HepG2 (cell line): ENCODE results near the gene TRAK1.

Experiments used
- ETV6 ChIP-seq: sonication (generic); formaldehyde crosslinking; conservative IDR thresholded peaks from 2 replicates; pipeline ENCODE4 v1.4.0; 2020; ENCODE audit warnings: missing genetic modification reagents
- EZH2 ChIP-seq: conservative IDR thresholded peaks from 2 replicates; pipeline ENCODE4 v1.6.1; 2012; ENCODE audit warnings: mild to moderate bottlenecking, low read depth, low read length, moderate library complexity
- HNRNPL ChIP-seq: fragments of 200-400 bp; formaldehyde crosslinking; IDR thresholded peaks from 2 replicates; pipeline ENCODE4 v1.6.1; 2017; ENCODE audit warnings: mild to moderate bottlenecking, low read depth, low read length
- MAFK ChIP-seq, 2 experiments: IDR thresholded peaks in 1 of 2; conservative IDR thresholded peaks in 1 of 2; 2 replicates each; pipeline ENCODE4 v1.6.1; 2011; ENCODE audit warnings: improper control_type of control experiment in 2 of 2, low read length in 2 of 2
- NR2C2 ChIP-seq: sonication (generic); formaldehyde crosslinking; IDR thresholded peaks from 2 replicates; pipeline ENCODE4 v1.4.0; 2020; ENCODE audit warnings: missing genetic modification reagents, mild to moderate bottlenecking, moderate library complexity, borderline replicate concordance
- TAF1 ChIP-seq: sonication (generic); formaldehyde crosslinking; IDR thresholded peaks from 2 replicates; pipeline ENCODE4 v1.4.0; 2020; ENCODE audit warnings: missing genetic modification reagents
- ZBTB8A ChIP-seq: sonication (generic); formaldehyde crosslinking; IDR thresholded peaks from 2 replicates; pipeline ENCODE4 v1.4.0; 2020; ENCODE audit warnings: mild to moderate bottlenecking, low read depth, missing genetic modification reagents, borderline replicate concordance
- ZNF749 ChIP-seq: sonication (generic); formaldehyde crosslinking; IDR thresholded peaks from 2 replicates; pipeline ENCODE4 v1.8.0; 2022; ENCODE audit warnings: mild to moderate bottlenecking, missing genetic modification reagents, moderate library complexity, borderline replicate concordance
- TF ChIP-seq, protein P1 (sequence below): sonication (generic); formaldehyde crosslinking; IDR thresholded peaks from 2 replicates; pipeline ENCODE4 v1.9.0; 2021; ENCODE audit warnings: missing genetic modification reagents, mild to moderate bottlenecking, borderline replicate concordance
- TF ChIP-seq, protein P2 (sequence below): sonication (generic); formaldehyde crosslinking; IDR thresholded peaks from 2 replicates; pipeline ENCODE4 v1.9.0; 2021; ENCODE audit warnings: missing genetic modification reagents, borderline replicate concordance
- TF ChIP-seq, protein P3 (sequence below): sonication (generic); formaldehyde crosslinking; IDR thresholded peaks from 2 replicates; pipeline ENCODE4 v1.5.0; 2020; ENCODE audit warnings: mild to moderate bottlenecking, missing genetic modification reagents, moderate library complexity

DNA sequence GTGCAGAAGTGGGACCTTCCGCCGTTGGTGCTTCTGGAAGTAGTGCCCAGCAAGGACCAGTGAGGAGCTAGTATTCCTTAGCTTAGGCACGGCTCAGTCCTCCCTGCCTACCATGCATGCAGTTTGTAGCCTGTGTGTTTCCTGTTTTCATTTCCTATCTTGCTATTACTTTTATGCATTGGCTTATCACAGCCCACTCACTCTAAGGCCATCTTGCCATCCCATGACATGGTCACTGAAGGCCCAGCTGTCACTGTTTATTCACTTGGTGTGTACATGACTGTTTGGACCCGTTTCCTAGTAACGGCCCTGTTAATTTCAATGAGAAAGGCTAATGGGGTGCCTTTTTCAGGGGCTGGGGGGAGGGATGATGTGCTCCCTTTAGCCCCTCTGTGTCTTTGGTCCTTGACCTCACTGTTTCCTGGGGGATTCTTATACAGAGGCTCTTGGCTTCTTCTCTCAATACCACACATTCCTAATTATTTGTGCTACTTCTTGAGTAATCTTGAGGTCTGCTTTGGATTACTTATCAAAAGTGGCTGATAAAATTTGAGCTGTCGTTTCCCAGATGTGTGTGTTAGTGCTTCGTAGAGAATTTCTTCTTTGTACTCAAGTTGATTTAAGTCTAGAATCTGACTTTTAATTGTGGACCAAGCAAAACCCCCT is 24.5 kb upstream of the TRAK1 start:
- TF ChIP-seq ZNF749 (CRISPR knock-in tag) = no peak
- TF ChIP-seq NR2C2 (CRISPR knock-in tag) = no peak
- TF ChIP-seq, protein P1, sequence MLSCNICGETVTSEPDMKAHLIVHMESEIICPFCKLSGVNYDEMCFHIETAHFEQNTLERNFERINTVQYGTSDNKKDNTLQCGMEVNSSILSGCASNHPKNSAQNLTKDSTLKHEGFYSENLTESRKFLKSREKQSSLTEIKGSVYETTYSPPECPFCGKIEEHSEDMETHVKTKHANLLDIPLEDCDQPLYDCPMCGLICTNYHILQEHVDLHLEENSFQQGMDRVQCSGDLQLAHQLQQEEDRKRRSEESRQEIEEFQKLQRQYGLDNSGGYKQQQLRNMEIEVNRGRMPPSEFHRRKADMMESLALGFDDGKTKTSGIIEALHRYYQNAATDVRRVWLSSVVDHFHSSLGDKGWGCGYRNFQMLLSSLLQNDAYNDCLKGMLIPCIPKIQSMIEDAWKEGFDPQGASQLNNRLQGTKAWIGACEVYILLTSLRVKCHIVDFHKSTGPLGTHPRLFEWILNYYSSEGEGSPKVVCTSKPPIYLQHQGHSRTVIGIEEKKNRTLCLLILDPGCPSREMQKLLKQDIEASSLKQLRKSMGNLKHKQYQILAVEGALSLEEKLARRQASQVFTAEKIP (CRISPR knock-in tag) = no peak
- no peak for TF ChIP-seq MAFK (conservative IDR thresholded peaks at IDR 0.05 in 1 of 2, IDR thresholded peaks at IDR 0.05 in 1 of 2; ENCODE audit: low read length in 2 of 2)
- TF ChIP-seq TAF1 (CRISPR knock-in tag) = no peak
- no peak for TF ChIP-seq HNRNPL
- TF ChIP-seq, protein P2, sequence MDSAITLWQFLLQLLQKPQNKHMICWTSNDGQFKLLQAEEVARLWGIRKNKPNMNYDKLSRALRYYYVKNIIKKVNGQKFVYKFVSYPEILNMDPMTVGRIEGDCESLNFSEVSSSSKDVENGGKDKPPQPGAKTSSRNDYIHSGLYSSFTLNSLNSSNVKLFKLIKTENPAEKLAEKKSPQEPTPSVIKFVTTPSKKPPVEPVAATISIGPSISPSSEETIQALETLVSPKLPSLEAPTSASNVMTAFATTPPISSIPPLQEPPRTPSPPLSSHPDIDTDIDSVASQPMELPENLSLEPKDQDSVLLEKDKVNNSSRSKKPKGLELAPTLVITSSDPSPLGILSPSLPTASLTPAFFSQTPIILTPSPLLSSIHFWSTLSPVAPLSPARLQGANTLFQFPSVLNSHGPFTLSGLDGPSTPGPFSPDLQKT (CRISPR knock-in tag) = no peak
- TF ChIP-seq ETV6 = no peak
- no peak for TF ChIP-seq ZBTB8A
- TF ChIP-seq, protein P3, sequence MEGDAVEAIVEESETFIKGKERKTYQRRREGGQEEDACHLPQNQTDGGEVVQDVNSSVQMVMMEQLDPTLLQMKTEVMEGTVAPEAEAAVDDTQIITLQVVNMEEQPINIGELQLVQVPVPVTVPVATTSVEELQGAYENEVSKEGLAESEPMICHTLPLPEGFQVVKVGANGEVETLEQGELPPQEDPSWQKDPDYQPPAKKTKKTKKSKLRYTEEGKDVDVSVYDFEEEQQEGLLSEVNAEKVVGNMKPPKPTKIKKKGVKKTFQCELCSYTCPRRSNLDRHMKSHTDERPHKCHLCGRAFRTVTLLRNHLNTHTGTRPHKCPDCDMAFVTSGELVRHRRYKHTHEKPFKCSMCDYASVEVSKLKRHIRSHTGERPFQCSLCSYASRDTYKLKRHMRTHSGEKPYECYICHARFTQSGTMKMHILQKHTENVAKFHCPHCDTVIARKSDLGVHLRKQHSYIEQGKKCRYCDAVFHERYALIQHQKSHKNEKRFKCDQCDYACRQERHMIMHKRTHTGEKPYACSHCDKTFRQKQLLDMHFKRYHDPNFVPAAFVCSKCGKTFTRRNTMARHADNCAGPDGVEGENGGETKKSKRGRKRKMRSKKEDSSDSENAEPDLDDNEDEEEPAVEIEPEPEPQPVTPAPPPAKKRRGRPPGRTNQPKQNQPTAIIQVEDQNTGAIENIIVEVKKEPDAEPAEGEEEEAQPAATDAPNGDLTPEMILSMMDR (CRISPR knock-in tag) = no peak
- TF ChIP-seq EZH2 = no peak
